Endothelial cell of umbilical vein (primary cell): ENCODE measurements around the gene UGT1A9. TPM values are rescaled to one million over a fixed set of nuclear protein-coding genes. Genes with fewer than 3 reads are reported as not detected.

Source experiments
- BruUV-seq: library from RNA; stranded (reverse); fragments of 400-500 nt; replicated peaks from 2 replicates; lab custom pipeline; 2021; lab: Mats Ljungman, UMichigan
- CTCF ChIA-PET: fragments of 300-600, 350-600 bp; sonication (Branson Sonifier 250); formaldehyde crosslinking; loops from one replicate; lab custom pipeline; 2021; ENCODE audit warnings: antibody characterized with exemption, inconsistent platforms; lab: Charles Lee
- POLR2A ChIA-PET: fragments of 300-600, 350-600 bp; sonication (Branson Sonifier 250); formaldehyde crosslinking; loops from one replicate; lab custom pipeline; 2021; ENCODE audit warnings: antibody characterized with exemption, inconsistent platforms; lab: Charles Lee
- DNase-seq: peaks from one replicate; pipeline ENCODE4 v3.0.0-alpha.2; 2011; ENCODE audit warnings: low read depth, low spot score
- FAIRE-seq: peaks from 2 replicates; lab custom pipeline; 2011; peaks lifted over from hg19 to GRCh38; lab: Jason Lieb, UNC
- H2AFZ ChIP-seq: 2 replicates; pipeline ENCODE4 v1.6.0; 2012; ENCODE audit warnings: low read depth, low read length, control low read depth, inconsistent platforms
- H3K27ac ChIP-seq: 2 replicates; pipeline ENCODE4 v1.5.1; 2011; ENCODE audit warnings: low read depth, mild to moderate bottlenecking, control low read depth, low read length, moderate library complexity; ENCODE audit not compliant: insufficient read depth
- H3K27me3 ChIP-seq, 2 experiments: 2 replicates each; pipeline versions ENCODE4 v1.6.0 to v1.6.1; 2011; ENCODE audit warnings: low read length in 2 of 2, mixed read lengths in 1 of 2; ENCODE audit not compliant: control insufficient read depth in 2 of 2, insufficient read depth in 2 of 2
- H3K36me3 ChIP-seq, 2 experiments: 2 replicates in 1 of 2; 3 replicates in 1 of 2; pipeline ENCODE4 v1.5.1; 2011; ENCODE audit warnings: low read length in 2 of 2, mild to moderate bottlenecking in 1 of 2, moderate library complexity in 1 of 2; ENCODE audit not compliant: control insufficient read depth in 2 of 2, insufficient read depth in 2 of 2; ENCODE audit errors: extremely low read depth in 1 of 2
- H3K4me1 ChIP-seq: 3 replicates; pipeline ENCODE4 v1.5.1; 2011; ENCODE audit warnings: mild to moderate bottlenecking, low read length; ENCODE audit not compliant: control insufficient read depth, insufficient read depth; ENCODE audit errors: extremely low read depth
- H3K4me2 ChIP-seq: 2 replicates; pipeline ENCODE4 v1.6.1; 2011; ENCODE audit warnings: low read length, control low read depth, mixed read lengths; ENCODE audit not compliant: insufficient read depth
- H3K4me3 ChIP-seq, 3 experiments: fragments of 200-600 bp in 1 of 3; sonication (generic), shearing (Covaris generic) in 1 of 3; replicated peaks in 1 of 3; 2 replicates each; pipeline ENCODE4 v1.5.1; 2011 to 2016; ENCODE audit warnings: control low read depth in 3 of 3, low read length in 3 of 3, mild to moderate bottlenecking in 2 of 3, inconsistent platforms in 1 of 3, low read depth in 1 of 3, moderate library complexity in 1 of 3; ENCODE audit not compliant: insufficient read depth in 1 of 3
- H3K79me2 ChIP-seq: 2 replicates; pipeline ENCODE4 v1.6.0; 2012; ENCODE audit warnings: low read length, inconsistent platforms; ENCODE audit not compliant: control insufficient read depth, insufficient read depth
- H3K9ac ChIP-seq: replicated peaks from 2 replicates; pipeline ENCODE3; 2011; ENCODE audit warnings: low read length, control low read depth; ENCODE audit not compliant: insufficient read depth; ENCODE audit errors: extremely low read depth
- H3K9me1 ChIP-seq: replicated peaks from 3 replicates; pipeline ENCODE4 v1.6.0; 2011; ENCODE audit warnings: mild to moderate bottlenecking, low read length; ENCODE audit not compliant: control insufficient read depth, insufficient read depth; ENCODE audit errors: extremely low read depth
- H3K9me3 ChIP-seq: replicated peaks from 2 replicates; pipeline ENCODE4 v1.5.1; 2012; ENCODE audit warnings: low read length, inconsistent platforms; ENCODE audit not compliant: control insufficient read depth, insufficient read depth
- H4K20me1 ChIP-seq: replicated peaks from 2 replicates; pipeline ENCODE3; 2011; ENCODE audit warnings: mild to moderate bottlenecking, low read length; ENCODE audit not compliant: control insufficient read depth, insufficient read depth; ENCODE audit errors: extremely low read depth
- EZH2 ChIP-seq: IDR thresholded peaks from 2 replicates; pipeline ENCODE4 v1.6.1; 2012; ENCODE audit warnings: borderline replicate concordance, low read depth, mild to moderate bottlenecking, moderate library complexity, low read length, inconsistent platforms; ENCODE audit not compliant: severe bottlenecking
- FOS ChIP-seq: IDR thresholded peaks from 2 replicates; pipeline ENCODE4 v1.6.1; 2011; ENCODE audit warnings: mild to moderate bottlenecking, low read length, moderate library complexity, borderline replicate concordance; ENCODE audit not compliant: insufficient read depth
- GATA2 ChIP-seq: IDR thresholded peaks from 2 replicates; pipeline ENCODE4 v1.7.0; 2011; ENCODE audit warnings: low read depth, mild to moderate bottlenecking, moderate library complexity, mixed read lengths, low read length; ENCODE audit not compliant: insufficient read length, insufficient read depth
- JUN ChIP-seq: IDR thresholded peaks from 2 replicates; pipeline ENCODE4 v1.6.1; 2011; ENCODE audit warnings: borderline replicate concordance, low read depth; ENCODE audit not compliant: insufficient read length, insufficient read depth
- MYC ChIP-seq: IDR thresholded peaks from one replicate; pipeline ENCODE4 v1.6.1; 2011; ENCODE audit warnings: mild to moderate bottlenecking, low read depth, low read length
- POLR2A ChIP-seq: IDR thresholded peaks from 2 replicates; pipeline ENCODE4 v1.6.1; 2012; ENCODE audit warnings: low read depth, mild to moderate bottlenecking, control low read depth, low read length
- POLR2AphosphoS5 ChIP-seq: IDR thresholded peaks from 2 replicates; pipeline ENCODE4 v1.6.1; 2012; ENCODE audit warnings: low read depth, mild to moderate bottlenecking, control low read depth, low read length, moderate library complexity; ENCODE audit not compliant: insufficient read depth
- dilution Hi-C: fragments of 300-500 bp; cut with MboI; formaldehyde crosslinking; loops from one replicate; pipeline ENCODE4 v1.15.0; 2019; ENCODE audit warnings: low sequenced_read_pairs; ENCODE audit not compliant: extremely low pct_ligation_motif_present
- intact Hi-C: fragments of 100-400 bp; cut with micrococcal nuclease; formaldehyde crosslinking; loops from one replicate; pipeline ENCODE4 v1.10.0; 2022
- polyA plus RNA-seq, 4 experiments: library from polyadenylated mRNA; depleted of rRNA in 3 of 4; stranded (reverse) in 3 of 4; unstranded in 1 of 4; fragments of >200 nt; gene quantifications; 2 replicates each; pipeline versions ENCODE4 v1.2.1 to v1.2.3, GENCODE V29; 2011 to 2012; ENCODE audit warnings: missing spikeins in 1 of 4
- total RNA-seq: library from RNA; stranded (reverse); gene quantifications from 2 replicates; pipeline ENCODE4 v1.2.3, GENCODE V29; 2021
- TF ChIP-seq, protein P1 (sequence below), 2 donors: IDR thresholded peaks; 1 replicate in 1 of 2; 2 replicates in 1 of 2; pipeline ENCODE4 v1.5.1; 2011; ENCODE audit warnings: low read length in 2 of 2, mild to moderate bottlenecking in 2 of 2, moderate library complexity in 2 of 2, control low read depth in 1 of 2, inconsistent platforms in 1 of 2, low read depth in 1 of 2; ENCODE audit not compliant: insufficient read depth in 1 of 2; ENCODE audit errors: extremely low read depth in 1 of 2
- TF ChIP-seq, protein P2 (sequence below): IDR thresholded peaks from 2 replicates; pipeline ENCODE4 v1.6.1; 2011; ENCODE audit not compliant: insufficient read depth, insufficient read length

Gene UGT1A9
- total and polyA plus RNA-seq, 2 donors (not counting 3 experiments of a cell fraction or from before 2014, with no cell fraction given), result not detected

DNA sequence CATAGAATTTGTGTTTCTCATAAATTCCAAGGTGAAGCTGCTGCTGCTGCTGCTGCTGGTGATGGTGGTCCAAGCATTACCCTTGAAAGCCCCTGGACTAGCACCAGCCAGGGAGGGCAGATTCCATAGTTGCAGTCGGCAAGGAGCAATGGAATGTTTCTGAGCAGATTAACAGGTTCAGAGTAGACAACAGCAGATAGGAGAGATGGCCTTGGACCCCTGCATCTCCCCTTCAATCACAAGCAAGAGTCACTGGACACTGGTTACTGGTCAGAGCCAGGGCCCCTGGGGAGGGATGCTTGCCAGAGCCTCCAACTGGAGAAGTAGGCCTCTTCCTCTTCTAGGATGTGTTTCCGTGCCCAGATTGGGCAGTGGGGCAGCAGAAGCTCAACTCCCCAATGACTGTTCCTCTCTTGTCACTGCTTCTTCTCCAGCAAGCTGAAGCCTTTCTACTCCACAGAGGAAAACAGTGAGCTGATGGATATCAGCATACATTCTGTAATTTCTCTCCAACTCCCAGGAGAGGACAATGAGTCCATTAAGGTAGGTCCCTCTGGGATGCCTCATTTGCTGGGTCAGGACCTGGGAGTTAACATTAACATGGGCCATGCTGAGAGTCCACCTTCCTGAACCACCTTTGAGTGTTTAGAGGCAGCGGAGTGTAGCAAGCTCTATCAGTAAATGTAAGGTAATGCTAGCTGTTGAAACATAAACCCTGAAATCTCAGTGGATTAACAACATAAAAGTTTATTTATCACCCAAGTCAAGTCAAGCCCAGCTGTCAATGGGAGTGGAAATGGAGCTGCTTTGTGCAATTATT is 141.7 kb downstream of the UGT1A9 start:
- no TSS peak for BruUV-seq
- intact Hi-C loops, result no loop called here
- H3K27me3 ChIP-seq, result peaks cover 0 to 1% of the 10 kb centered on the region in 2 experiments
- no peak overlapping the region for H3K27ac ChIP-seq
- no peak overlapping the region for H3K4me2 ChIP-seq
- POLR2A ChIA-PET, result no interaction called here
- TF ChIP-seq, protein P1, sequence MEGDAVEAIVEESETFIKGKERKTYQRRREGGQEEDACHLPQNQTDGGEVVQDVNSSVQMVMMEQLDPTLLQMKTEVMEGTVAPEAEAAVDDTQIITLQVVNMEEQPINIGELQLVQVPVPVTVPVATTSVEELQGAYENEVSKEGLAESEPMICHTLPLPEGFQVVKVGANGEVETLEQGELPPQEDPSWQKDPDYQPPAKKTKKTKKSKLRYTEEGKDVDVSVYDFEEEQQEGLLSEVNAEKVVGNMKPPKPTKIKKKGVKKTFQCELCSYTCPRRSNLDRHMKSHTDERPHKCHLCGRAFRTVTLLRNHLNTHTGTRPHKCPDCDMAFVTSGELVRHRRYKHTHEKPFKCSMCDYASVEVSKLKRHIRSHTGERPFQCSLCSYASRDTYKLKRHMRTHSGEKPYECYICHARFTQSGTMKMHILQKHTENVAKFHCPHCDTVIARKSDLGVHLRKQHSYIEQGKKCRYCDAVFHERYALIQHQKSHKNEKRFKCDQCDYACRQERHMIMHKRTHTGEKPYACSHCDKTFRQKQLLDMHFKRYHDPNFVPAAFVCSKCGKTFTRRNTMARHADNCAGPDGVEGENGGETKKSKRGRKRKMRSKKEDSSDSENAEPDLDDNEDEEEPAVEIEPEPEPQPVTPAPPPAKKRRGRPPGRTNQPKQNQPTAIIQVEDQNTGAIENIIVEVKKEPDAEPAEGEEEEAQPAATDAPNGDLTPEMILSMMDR (IDR thresholded peaks at IDR 0.05; ENCODE audit: extremely low read depth in 1 of 2, insufficient read depth in 1 of 2, low read depth in 1 of 2, low read length in 2 of 2), result no peak
- TF ChIP-seq POLR2A, result no peak
- no peak for TF ChIP-seq EZH2
- no peak for TF ChIP-seq JUN
- TF ChIP-seq, protein P2, sequence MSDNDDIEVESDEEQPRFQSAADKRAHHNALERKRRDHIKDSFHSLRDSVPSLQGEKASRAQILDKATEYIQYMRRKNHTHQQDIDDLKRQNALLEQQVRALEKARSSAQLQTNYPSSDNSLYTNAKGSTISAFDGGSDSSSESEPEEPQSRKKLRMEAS, result no peak
- no peak for TF ChIP-seq MYC
- no peak for TF ChIP-seq POLR2AphosphoS5
- no peak for TF ChIP-seq GATA2
- TF ChIP-seq FOS, result no peak
- no peak for FAIRE-seq
- H3K36me3 ChIP-seq, result no peaks in the 10 kb centered on the region
- H4K20me1 ChIP-seq, result no peaks in the 10 kb centered on the region
- H3K9me3 ChIP-seq, result no peaks in the 10 kb centered on the region
- no peak overlapping the region for H3K4me3 ChIP-seq
- CTCF ChIA-PET, result interaction anchor here (1.0 kb wide), 2 partner anchors 22 to 45 kb away, joined by 3 read pairs; no protein-coding TSS in a partner anchor
- no peak overlapping the region for H2AFZ ChIP-seq
- H3K9ac ChIP-seq, result no peak overlapping the region
- dilution Hi-C loops, result no loop called here
- no peaks in the 10 kb centered on the region for H3K9me1 ChIP-seq
- no peaks in the 10 kb centered on the region for H3K4me1 ChIP-seq
- no peaks in the 10 kb centered on the region for H3K79me2 ChIP-seq
- DNase-seq, result no peak
